Tibial nerve (tissue), 4 donors: ENCODE results near the gene SHF. TPM values are rescaled to one million over a fixed set of nuclear protein-coding genes. Genes with fewer than 3 reads are reported as not detected.

Experiments used
- DNase-seq, 2 donors: peaks; one replicate each; pipeline ENCODE4 v3.0.0-alpha.2; 2019; ENCODE audit warnings: low spot score in 2 of 2
- H3K27ac ChIP-seq, 4 donors: fragments of 200-600 bp; sonication (generic) in 3 of 4; one replicate each; pipeline ENCODE4 v1.5.1; 2017 to 2019; ENCODE audit warnings: mild to moderate bottlenecking in 1 of 4
- H3K27me3 ChIP-seq, 2 donors: fragments of 200-600 bp; sonication (generic) in 1 of 2; one replicate each; pipeline versions ENCODE4 v1.5.1 to v1.6.0; 2017 to 2019
- H3K36me3 ChIP-seq, 3 donors: fragments of 200-600 bp; sonication (generic); one replicate each; pipeline ENCODE4 v1.5.1; 2018 to 2019
- H3K4me1 ChIP-seq, 4 donors: fragments of 200-600 bp; sonication (generic) in 3 of 4; one replicate each; pipeline ENCODE4 v1.5.1; 2017 to 2019
- H3K4me3 ChIP-seq, 4 donors: fragments of 200-600 bp; sonication (generic) in 3 of 4; one replicate each; pipeline ENCODE4 v1.5.1; 2017 to 2019; ENCODE audit warnings: mild to moderate bottlenecking in 1 of 4, moderate library complexity in 1 of 4
- H3K9me3 ChIP-seq, 4 donors: fragments of 200-600 bp; sonication (generic) in 3 of 4; one replicate each; pipeline ENCODE4 v1.5.1; 2017 to 2019
- EP300 ChIP-seq, 2 donors: sonication (generic); formaldehyde crosslinking; IDR thresholded peaks; one replicate each; pipeline ENCODE4 v1.6.1; 2017; ENCODE audit warnings: antibody characterized with exemption in 2 of 2, mild to moderate bottlenecking in 1 of 2
- POLR2A ChIP-seq, 2 donors: fragments of 450-650 bp; IDR thresholded peaks; one replicate each; pipeline ENCODE4 v1.6.1; 2017; ENCODE audit warnings: antibody characterized with exemption in 2 of 2, mild to moderate bottlenecking in 2 of 2, moderate library complexity in 2 of 2
- WGBS, 2 donors: methylation state at CpG; one replicate each; pipeline ENCODE4 v1.1.5; 2018; 5-methylcytosine and 5-hydroxymethylcytosine counted together
- total RNA-seq, 4 donors: library from RNA; depleted of rRNA; stranded (reverse); fragments of >200 nt; gene quantifications; one replicate each; pipeline ENCODE4 v1.1.0, GENCODE V29; 2016
- TF ChIP-seq, protein P1 (sequence below), 5 experiments: fragments of 200-600 bp in 3 of 5; fragments of 450-650 bp in 2 of 5; sonication (generic) in 3 of 5; IDR thresholded peaks; one replicate each; pipeline ENCODE4 v1.5.1; 2016 to 2019; ENCODE audit warnings: antibody characterized with exemption in 5 of 5, mild to moderate bottlenecking in 3 of 5, moderate library complexity in 2 of 5

Gene SHF
- total RNA-seq, 4 donors from 2014 or later: 18.8 to 36.6 (median 25.5) TPM

DNA sequence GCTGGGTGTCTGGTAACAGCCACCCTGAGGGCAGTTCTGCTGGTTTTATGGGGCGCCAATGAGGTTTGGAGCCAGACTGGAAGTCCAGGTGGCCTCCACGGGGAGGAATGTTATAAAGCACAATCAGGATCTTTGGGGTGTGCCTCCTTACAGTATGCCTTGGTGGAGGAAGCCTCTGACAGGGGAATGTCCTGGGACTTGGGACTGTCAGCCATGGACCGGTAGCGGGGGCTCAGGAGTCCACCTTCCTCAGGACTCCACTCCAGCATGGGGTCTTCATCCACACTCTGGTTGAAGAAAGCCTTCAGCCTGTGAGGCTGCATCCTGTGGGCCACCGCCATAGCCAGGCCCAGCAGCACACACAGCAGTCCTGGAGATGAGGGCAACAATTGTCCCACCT is 68.8 kb downstream of the SHF start:
- no peak for DNase-seq
- Histone ChIP-seq H3K4me1 (peaks cover 0 to 33% (median 15%) of the 10 kb centered on the region in 4 donors), H3K9me3 (no peaks in the 10 kb centered on the region), H3K27ac (no peak overlapping the region), H3K36me3 (no peaks in the 10 kb centered on the region), H3K4me3 (no peak overlapping the region), H3K27me3 (peaks cover 8 to 81% of the 10 kb centered on the region in 2 donors)
- TF ChIP-seq, protein P1, sequence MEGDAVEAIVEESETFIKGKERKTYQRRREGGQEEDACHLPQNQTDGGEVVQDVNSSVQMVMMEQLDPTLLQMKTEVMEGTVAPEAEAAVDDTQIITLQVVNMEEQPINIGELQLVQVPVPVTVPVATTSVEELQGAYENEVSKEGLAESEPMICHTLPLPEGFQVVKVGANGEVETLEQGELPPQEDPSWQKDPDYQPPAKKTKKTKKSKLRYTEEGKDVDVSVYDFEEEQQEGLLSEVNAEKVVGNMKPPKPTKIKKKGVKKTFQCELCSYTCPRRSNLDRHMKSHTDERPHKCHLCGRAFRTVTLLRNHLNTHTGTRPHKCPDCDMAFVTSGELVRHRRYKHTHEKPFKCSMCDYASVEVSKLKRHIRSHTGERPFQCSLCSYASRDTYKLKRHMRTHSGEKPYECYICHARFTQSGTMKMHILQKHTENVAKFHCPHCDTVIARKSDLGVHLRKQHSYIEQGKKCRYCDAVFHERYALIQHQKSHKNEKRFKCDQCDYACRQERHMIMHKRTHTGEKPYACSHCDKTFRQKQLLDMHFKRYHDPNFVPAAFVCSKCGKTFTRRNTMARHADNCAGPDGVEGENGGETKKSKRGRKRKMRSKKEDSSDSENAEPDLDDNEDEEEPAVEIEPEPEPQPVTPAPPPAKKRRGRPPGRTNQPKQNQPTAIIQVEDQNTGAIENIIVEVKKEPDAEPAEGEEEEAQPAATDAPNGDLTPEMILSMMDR (IDR thresholded peaks at IDR 0.05): no peak
- TF ChIP-seq POLR2A (IDR thresholded peaks at IDR 0.05) (no peak), EP300 (IDR thresholded peaks at IDR 0.05) (no peak)
- WGBS, 2 donors: 86 to 87% methylated on average over 5 of the region's 5 CpGs

DNA sequence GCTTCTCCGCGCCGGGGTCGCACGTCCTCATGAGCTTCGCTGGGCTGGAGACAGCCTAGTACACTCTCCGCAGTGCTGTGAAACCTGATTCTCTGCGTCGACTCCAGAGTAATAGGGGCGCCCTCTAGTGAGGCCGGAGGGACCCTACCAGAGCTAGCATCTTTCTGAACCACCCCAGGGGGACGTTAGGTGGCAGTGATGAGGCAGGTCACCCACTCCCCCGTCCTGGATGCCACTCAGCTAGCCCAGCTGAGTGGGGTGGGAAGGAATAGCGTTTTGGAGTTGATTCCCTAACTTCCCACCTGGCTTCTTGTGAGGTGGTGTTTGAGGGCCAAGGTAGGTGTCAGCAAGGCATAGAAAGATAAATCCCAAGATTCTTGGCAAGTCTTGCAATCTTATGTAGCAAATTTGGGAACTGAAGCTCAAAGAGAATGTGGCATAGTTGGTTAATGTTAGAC is 69.6 kb downstream of the SHF start:
- Histone ChIP-seq H3K36me3 (no peaks in the 10 kb centered on the region), H3K4me1 (peaks cover 0 to 38% (median 17%) of the 10 kb centered on the region in 4 donors), H3K4me3 (peak overlapping the region in 3 of 4 donors; percentile 10 to 43 (median 10)), H3K9me3 (no peaks in the 10 kb centered on the region), H3K27me3 (peaks cover 8 to 89% of the 10 kb centered on the region in 2 donors), H3K27ac (no peak overlapping the region)
- TF ChIP-seq EP300 (IDR thresholded peaks at IDR 0.05): peak in 1 of 2 donors; percentile 35
- TF ChIP-seq, protein P1 (IDR thresholded peaks at IDR 0.05): peak; percentile 86 to 98 (median 91)
- TF ChIP-seq POLR2A (IDR thresholded peaks at IDR 0.05): no peak
- WGBS, 2 donors: 1% methylated on average over 14 of the region's 14 CpGs
- peak; percentile 73 to 86 for DNase-seq

DNA sequence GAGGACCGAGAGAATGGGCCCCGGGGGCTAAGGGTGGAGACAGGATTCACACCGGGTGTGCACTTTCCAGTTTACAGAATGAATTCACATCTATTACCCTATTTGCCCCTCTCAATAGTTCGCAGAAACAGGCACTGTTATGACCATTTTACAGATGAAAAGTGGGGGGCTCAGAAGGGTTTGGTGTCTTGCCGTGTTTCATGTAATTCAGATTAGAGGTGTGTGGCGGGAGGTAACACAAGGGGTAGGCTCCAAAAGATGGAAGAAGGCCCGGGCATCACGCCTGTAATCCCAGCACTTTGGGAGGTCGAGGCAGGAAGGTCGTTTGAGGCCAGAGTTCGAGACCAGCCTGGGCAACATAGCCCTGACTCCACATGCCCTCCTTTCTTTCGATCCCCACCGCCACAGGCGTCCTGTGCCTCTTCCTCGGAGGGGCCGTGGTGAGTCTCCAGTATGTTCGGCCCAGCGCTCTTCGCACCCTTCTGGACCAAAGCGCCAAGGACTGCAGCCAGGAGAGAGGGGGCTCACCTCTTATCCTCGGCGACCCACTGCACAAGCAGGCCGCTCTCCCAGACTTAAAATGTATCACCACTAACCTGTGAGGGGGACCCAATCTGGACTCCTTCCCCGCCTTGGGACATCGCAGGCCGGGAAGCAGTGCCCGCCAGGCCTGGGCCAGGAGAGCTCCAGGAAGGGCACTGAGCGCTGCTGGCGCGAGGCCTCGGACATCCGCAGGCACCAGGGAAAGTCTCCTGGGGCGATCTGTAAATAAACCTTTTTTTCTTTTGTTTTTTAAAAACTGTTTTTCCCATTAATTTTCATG is 70.2 kb downstream of the SHF start:
- 33 to 39% methylated on average over 27 to 30 of the region's 33 CpGs for WGBS, 2 donors
- no peak for DNase-seq
- Histone ChIP-seq H3K4me1 (peaks cover 0 to 44% (median 23%) of the 10 kb centered on the region in 4 donors), H3K36me3 (no peaks in the 10 kb centered on the region), H3K27me3 (peaks cover 8 to 93% of the 10 kb centered on the region in 2 donors), H3K9me3 (no peaks in the 10 kb centered on the region), H3K4me3 (peak overlapping the region in 3 of 4 donors; percentile 10 to 43 (median 10)), H3K27ac (no peak overlapping the region)
- no peak for TF ChIP-seq POLR2A (IDR thresholded peaks at IDR 0.05)
- TF ChIP-seq, protein P1 (IDR thresholded peaks at IDR 0.05): no peak
- no peak for TF ChIP-seq EP300 (IDR thresholded peaks at IDR 0.05)

Other genes with a start within 250 kb of the SHF start
- not detected for gene TERB2, start 231.3 kb downstream of the SHF start, total RNA-seq
- gene SORD, start 164.8 kb downstream of the SHF start, total RNA-seq: 10 to 100 TPM in 3 of 4 donors, 1 to 10 TPM in 1; 9.6 to 15.0 (median 13.1) TPM
- 1 to 10 TPM in 1 of 4 donors, under 1 TPM in 3; 0.22 to 1.9 (median 0.84) TPM for gene DUOX2, start 73.8 kb downstream of the SHF start, total RNA-seq
- gene DUOXA2, start 73.6 kb downstream of the SHF start, total RNA-seq: not detected
- 1 to 10 TPM; 1.1 to 7.5 (median 1.9) TPM for gene DUOXA1, start 58.1 kb downstream of the SHF start, total RNA-seq
- 1 to 10 TPM; 1.5 to 4.2 (median 3.9) TPM for gene DUOX1, start 58.0 kb downstream of the SHF start, total RNA-seq
- gene SLC28A2, start 64.3 kb upstream of the SHF start, total RNA-seq: not detected
- 100 to 1,000 TPM; 334 to 564 (median 451) TPM for gene GATM, start 190.6 kb upstream of the SHF start, total RNA-seq